ENCODE measurements around the gene ZNF408. TPM values are rescaled to one million over a fixed set of nuclear protein-coding genes. Genes with fewer than 3 reads are reported as not detected.

ZNF408 gene
- polyA plus RNA-seq, 1 donor from 2014 or later = 9.1 TPM

- no peaks in the 10 kb centered on the region for H3F3A ChIP-seq (ENCODE audit: insufficient read depth, low read length, poor library complexity, severe bottlenecking)
- no peak overlapping the region for H3K9ac ChIP-seq (ENCODE audit: low read length)
- H3K9me2 ChIP-seq (ENCODE audit: insufficient read depth, low read length) = no peaks in the 10 kb centered on the region
- H3K27ac ChIP-seq (ENCODE audit: low read length) = no peak overlapping the region
- peaks cover 29% of the 10 kb centered on the region for H3K79me2 ChIP-seq (replicated peaks; ENCODE audit: insufficient read depth, low read length)
- H3K9me3 ChIP-seq (ENCODE audit: low read length) = no peaks in the 10 kb centered on the region
- no peaks in the 10 kb centered on the region for H3K36me3 ChIP-seq (ENCODE audit: insufficient read depth, low read length)
- H3K27me3 ChIP-seq (ENCODE audit: insufficient read depth, low read depth, low read length) = no peaks in the 10 kb centered on the region
- peak overlapping the region; percentile 88 for H3K4me3 ChIP-seq (ENCODE audit: low read length)
- TF ChIP-seq RAD21 (conservative IDR thresholded peaks at IDR 0.05) (no peak), TAF1 (IDR thresholded peaks at IDR 0.05; ENCODE audit: low read depth) (no peak), MXI1 (conservative IDR thresholded peaks at IDR 0.05; ENCODE audit: poor library complexity, severe bottlenecking) (no peak), CTCF (IDR thresholded peaks at IDR 0.05; ENCODE audit: poor library complexity, severe bottlenecking) (no peak), EZH2 (IDR thresholded peaks at IDR 0.05; ENCODE audit: borderline replicate concordance, insufficient read depth, low read length, poor library complexity, severe bottlenecking) (no peak), EP300 (conservative IDR thresholded peaks at IDR 0.05; ENCODE audit: poor library complexity, severe bottlenecking) (no peak), SMC3 (conservative IDR thresholded peaks at IDR 0.05; ENCODE audit: poor library complexity) (no peak), POLR2AphosphoS5 (IDR thresholded peaks at IDR 0.05) (no peak)
- TF ChIP-seq, protein P1, sequence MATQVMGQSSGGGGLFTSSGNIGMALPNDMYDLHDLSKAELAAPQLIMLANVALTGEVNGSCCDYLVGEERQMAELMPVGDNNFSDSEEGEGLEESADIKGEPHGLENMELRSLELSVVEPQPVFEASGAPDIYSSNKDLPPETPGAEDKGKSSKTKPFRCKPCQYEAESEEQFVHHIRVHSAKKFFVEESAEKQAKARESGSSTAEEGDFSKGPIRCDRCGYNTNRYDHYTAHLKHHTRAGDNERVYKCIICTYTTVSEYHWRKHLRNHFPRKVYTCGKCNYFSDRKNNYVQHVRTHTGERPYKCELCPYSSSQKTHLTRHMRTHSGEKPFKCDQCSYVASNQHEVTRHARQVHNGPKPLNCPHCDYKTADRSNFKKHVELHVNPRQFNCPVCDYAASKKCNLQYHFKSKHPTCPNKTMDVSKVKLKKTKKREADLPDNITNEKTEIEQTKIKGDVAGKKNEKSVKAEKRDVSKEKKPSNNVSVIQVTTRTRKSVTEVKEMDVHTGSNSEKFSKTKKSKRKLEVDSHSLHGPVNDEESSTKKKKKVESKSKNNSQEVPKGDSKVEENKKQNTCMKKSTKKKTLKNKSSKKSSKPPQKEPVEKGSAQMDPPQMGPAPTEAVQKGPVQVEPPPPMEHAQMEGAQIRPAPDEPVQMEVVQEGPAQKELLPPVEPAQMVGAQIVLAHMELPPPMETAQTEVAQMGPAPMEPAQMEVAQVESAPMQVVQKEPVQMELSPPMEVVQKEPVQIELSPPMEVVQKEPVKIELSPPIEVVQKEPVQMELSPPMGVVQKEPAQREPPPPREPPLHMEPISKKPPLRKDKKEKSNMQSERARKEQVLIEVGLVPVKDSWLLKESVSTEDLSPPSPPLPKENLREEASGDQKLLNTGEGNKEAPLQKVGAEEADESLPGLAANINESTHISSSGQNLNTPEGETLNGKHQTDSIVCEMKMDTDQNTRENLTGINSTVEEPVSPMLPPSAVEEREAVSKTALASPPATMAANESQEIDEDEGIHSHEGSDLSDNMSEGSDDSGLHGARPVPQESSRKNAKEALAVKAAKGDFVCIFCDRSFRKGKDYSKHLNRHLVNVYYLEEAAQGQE (IDR thresholded peaks at IDR 0.05; ENCODE audit: borderline replicate concordance) = no peak
- no peaks in the 10 kb centered on the region for H4K20me1 ChIP-seq (ENCODE audit: insufficient read depth)
- H2AFZ ChIP-seq (ENCODE audit: low read depth, low read length) = no peak overlapping the region
- H3K4me2 ChIP-seq (ENCODE audit: low read length) = no peak overlapping the region
Observed at GRCh38 chr11:46698597-46698996, 2.2 kb upstream of the ZNF408 start.

DNA sequence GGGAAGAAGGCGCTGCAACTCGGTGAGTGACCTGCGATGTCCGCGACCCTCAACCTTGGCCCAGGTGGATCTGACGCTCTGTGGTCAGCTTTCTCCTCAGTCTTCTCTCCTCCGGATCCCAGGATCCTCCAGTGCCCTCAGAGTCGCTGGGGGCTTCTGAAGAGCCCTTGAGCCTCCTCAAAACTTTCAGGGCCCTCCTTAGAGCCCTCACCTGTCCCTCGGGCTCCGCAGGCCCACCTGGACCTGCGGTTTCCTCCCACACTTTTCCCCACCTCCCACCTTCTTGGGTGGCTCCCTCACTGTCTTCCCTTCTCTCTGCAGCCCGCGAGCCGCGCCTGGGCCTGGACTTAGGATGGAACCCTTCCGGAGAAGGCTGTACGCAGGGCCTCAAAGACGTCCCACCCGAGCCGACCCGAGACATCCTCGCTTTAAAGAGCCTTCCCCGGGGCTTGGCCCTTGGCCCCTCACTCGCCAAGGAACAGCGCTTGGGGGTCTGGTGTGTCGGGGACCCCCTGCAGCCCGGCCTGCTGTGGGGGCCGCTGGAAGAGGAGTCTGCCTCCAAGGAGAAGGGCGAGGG is 335 bp downstream of the ZNF408 start:
- Histone ChIP-seq H3K27me3 (ENCODE audit: insufficient read depth, low read depth, low read length) (no peaks in the 10 kb centered on the region), H3K9me2 (ENCODE audit: insufficient read depth, low read length) (no peaks in the 10 kb centered on the region), H3K9ac (ENCODE audit: low read length) (peak overlapping the region; percentile 92), H3K4me3 (ENCODE audit: low read length) (peak overlapping the region; percentile 88), H2AFZ (ENCODE audit: low read depth, low read length) (peak overlapping the region; percentile 36), H3K79me2 (replicated peaks; ENCODE audit: insufficient read depth, low read length) (peaks cover 29% of the 10 kb centered on the region), H4K20me1 (ENCODE audit: insufficient read depth) (no peaks in the 10 kb centered on the region), H3K27ac (ENCODE audit: low read length) (peak overlapping the region; percentile 96), H3F3A (ENCODE audit: insufficient read depth, low read length, poor library complexity, severe bottlenecking) (no peaks in the 10 kb centered on the region), H3K36me3 (ENCODE audit: insufficient read depth, low read length) (no peaks in the 10 kb centered on the region), H3K9me3 (ENCODE audit: low read length) (no peaks in the 10 kb centered on the region), H3K4me2 (ENCODE audit: low read length) (peak overlapping the region; percentile 52)
- TF ChIP-seq TAF1 (IDR thresholded peaks at IDR 0.05; ENCODE audit: low read depth) (no peak), CTCF (IDR thresholded peaks at IDR 0.05; ENCODE audit: poor library complexity, severe bottlenecking) (no peak), EP300 (conservative IDR thresholded peaks at IDR 0.05; ENCODE audit: poor library complexity, severe bottlenecking) (no peak), RAD21 (conservative IDR thresholded peaks at IDR 0.05) (no peak), SMC3 (conservative IDR thresholded peaks at IDR 0.05; ENCODE audit: poor library complexity) (no peak), MXI1 (conservative IDR thresholded peaks at IDR 0.05; ENCODE audit: poor library complexity, severe bottlenecking) (no peak), EZH2 (IDR thresholded peaks at IDR 0.05; ENCODE audit: borderline replicate concordance, insufficient read depth, low read length, poor library complexity, severe bottlenecking) (no peak), POLR2AphosphoS5 (IDR thresholded peaks at IDR 0.05) (no peak)
- TF ChIP-seq, protein P1 (IDR thresholded peaks at IDR 0.05; ENCODE audit: borderline replicate concordance) = no peak
